HepG2 (cell line): ENCODE results near the gene MSRB2. TPM values are rescaled to one million over a fixed set of nuclear protein-coding genes. Genes with fewer than 3 reads are reported as not detected.

ENCODE experiments used
- ATAC-seq: fragments of 200-7000 bp; cut with Tn5 transposase; 3 replicates; pipeline ENCODE4 v1.9.1; 2020; ENCODE audit warnings: mild to moderate bottlenecking, moderate library complexity
- BruUV-seq: library from RNA; stranded (reverse); fragments of 400-500 nt; replicated peaks from 2 replicates; lab custom pipeline; 2021; lab: Mats Ljungman, UMichigan
- CTCF ChIA-PET: fragments of 300-600 bp; formaldehyde crosslinking; extraction: SDS; loops from one replicate; lab custom pipeline; 2021; ENCODE audit warnings: low total read pairs, inconsistent platforms, low intra/inter-chr PET ratio; lab: Yijun Ruan, JAX
- POLR2A ChIA-PET: fragments of 350-600 bp; sonication (Branson Sonifier 250); formaldehyde crosslinking; loops from one replicate; lab custom pipeline; 2020; ENCODE audit warnings: antibody characterized with exemption, inconsistent platforms; lab: Yijun Ruan, JAX
- DNase-seq: peaks from one replicate; pipeline ENCODE4 v3.0.0-alpha.2; 2015; ENCODE audit warnings: low spot score
- FAIRE-seq: peaks from 3 replicates; lab custom pipeline; 2011; peaks lifted over from hg19 to GRCh38; lab: Jason Lieb, UNC
- H2AFZ ChIP-seq: one replicate; pipeline ENCODE4 v1.6.1; 2011; ENCODE audit warnings: low read length, inconsistent platforms
- H3K27ac ChIP-seq: fragments of 300-600 bp; 3 replicates; pipeline ENCODE4 v1.8.0; 2011; ENCODE audit warnings: mixed run types, mild to moderate bottlenecking, mixed read lengths, low read length, inconsistent platforms; ENCODE audit not compliant: insufficient read depth; ENCODE audit errors: extremely low read length
- H3K27me3 ChIP-seq, 2 experiments: fragments of 200-600 bp in 1 of 2; 2 replicates in 1 of 2; 3 replicates in 1 of 2; pipeline versions ENCODE4 v1.6.0 to v1.8.0; 2011; ENCODE audit warnings: low read length in 2 of 2, mild to moderate bottlenecking in 2 of 2, moderate library complexity in 2 of 2, inconsistent platforms in 1 of 2; ENCODE audit not compliant: insufficient read depth in 2 of 2, control insufficient read depth in 1 of 2
- H3K36me3 ChIP-seq, 2 experiments: fragments of 200-600 bp in 1 of 2; replicated peaks in 1 of 2; 2 replicates in 1 of 2; 3 replicates in 1 of 2; pipeline versions ENCODE4 v1.5.1 to v1.8.0; 2011; ENCODE audit warnings: low read length in 2 of 2, inconsistent platforms in 1 of 2; ENCODE audit not compliant: insufficient read depth in 2 of 2, control insufficient read depth in 1 of 2
- H3K4me1 ChIP-seq: 2 replicates; pipeline ENCODE4 v1.5.1; 2012; ENCODE audit warnings: low read length, inconsistent platforms; ENCODE audit not compliant: insufficient read depth
- H3K4me2 ChIP-seq: 2 replicates; pipeline ENCODE4 v1.6.0; 2011; ENCODE audit warnings: low read depth, low read length, inconsistent platforms
- H3K4me3 ChIP-seq, 3 experiments: fragments of 200-600 bp in 1 of 3; sonication (generic), shearing (Covaris generic) in 1 of 3; replicated peaks in 1 of 3; 2 replicates each; pipeline ENCODE4 v1.5.1; 2011 to 2016; ENCODE audit warnings: low read length in 3 of 3, inconsistent platforms in 2 of 3, low read depth in 2 of 3, mild to moderate bottlenecking in 2 of 3, control low read depth in 1 of 3, mixed read lengths in 1 of 3; ENCODE audit not compliant: insufficient read depth in 1 of 3
- H3K79me2 ChIP-seq: one replicate; pipeline ENCODE4 v1.6.1; 2011; ENCODE audit warnings: low read length, inconsistent platforms; ENCODE audit not compliant: insufficient read depth
- H3K9ac ChIP-seq: 2 replicates; pipeline ENCODE4 v1.6.0; 2011; ENCODE audit warnings: mild to moderate bottlenecking, low read depth, low read length, inconsistent platforms; ENCODE audit not compliant: insufficient read depth
- H3K9me3 ChIP-seq: 2 replicates; pipeline ENCODE4 v1.5.1; 2012; ENCODE audit warnings: mild to moderate bottlenecking, low read length
- H4K20me1 ChIP-seq: 2 replicates; pipeline ENCODE4 v1.6.0; 2011; ENCODE audit warnings: inconsistent platforms, mild to moderate bottlenecking, low read length, moderate library complexity; ENCODE audit not compliant: insufficient read depth
- AGO2 ChIP-seq: fragments of 200-400 bp; formaldehyde crosslinking; optimal IDR thresholded peaks from 2 replicates; pipeline ENCODE3; 2017; ENCODE audit warnings: mild to moderate bottlenecking, low read depth, low read length, moderate library complexity
- ARID2 ChIP-seq: sonication (generic); formaldehyde crosslinking; IDR thresholded peaks from 2 replicates; pipeline ENCODE4 v1.8.1; 2022; ENCODE audit warnings: mild to moderate bottlenecking, missing genetic modification reagents, borderline replicate concordance
- ASH2L ChIP-seq: fragments of 300-600, 200-600 bp; sonication (generic); IDR thresholded peaks from 2 replicates; pipeline ENCODE4 v1.7.0; 2017; ENCODE audit warnings: low read depth, mild to moderate bottlenecking, moderate library complexity, mixed read lengths, low read length; ENCODE audit not compliant: insufficient read length
- FOXK1 ChIP-seq: sonication (generic); formaldehyde crosslinking; IDR thresholded peaks from 2 replicates; pipeline ENCODE4 v1.4.0; 2020; ENCODE audit warnings: low read depth, missing genetic modification reagents, borderline replicate concordance
- MED1 ChIP-seq: sonication (generic); formaldehyde crosslinking; IDR thresholded peaks from 2 replicates; pipeline ENCODE4 v1.4.0; 2020; ENCODE audit warnings: missing genetic modification reagents
- MYC ChIP-seq: sonication (generic); formaldehyde crosslinking; IDR thresholded peaks from 2 replicates; pipeline ENCODE4 v1.9.0; 2021; ENCODE audit warnings: missing genetic modification reagents, borderline replicate concordance
- ONECUT2 ChIP-seq: sonication (generic); formaldehyde crosslinking; IDR thresholded peaks from 2 replicates; pipeline ENCODE4 v1.4.0; 2020; ENCODE audit warnings: missing genetic modification reagents
- SOX6 ChIP-seq, 2 experiments: fragments of 450-650 bp in 1 of 2; sonication (generic) in 1 of 2; formaldehyde crosslinking in 1 of 2; IDR thresholded peaks; 2 replicates each; pipeline versions ENCODE4 v1.4.0 to v1.6.1; 2017 to 2020; ENCODE audit warnings: antibody characterized with exemption in 1 of 2, mild to moderate bottlenecking in 1 of 2, missing genetic modification reagents in 1 of 2
- ZKSCAN1 ChIP-seq: fragments of 150-350 bp; IDR thresholded peaks from 2 replicates; pipeline ENCODE4 v1.6.1; 2014; ENCODE audit warnings: low read length
- ZNF646 ChIP-seq: sonication (generic); formaldehyde crosslinking; IDR thresholded peaks from 2 replicates; pipeline ENCODE4 v1.9.0; 2021; ENCODE audit warnings: mild to moderate bottlenecking, missing genetic modification reagents
- ZNF687 ChIP-seq: sonication (generic); formaldehyde crosslinking; IDR thresholded peaks from 2 replicates; pipeline ENCODE4 v1.5.1; 2020; ENCODE audit warnings: mild to moderate bottlenecking, missing genetic modification reagents, moderate library complexity
- WGBS: methylation state at CpG from one replicate; pipeline ENCODE4 v1.1.6; 2017; ENCODE audit warnings: low lambda C conversion rate; 5-methylcytosine and 5-hydroxymethylcytosine counted together
- in situ Hi-C: cut with HindIII; loops from 2 replicates; pipeline ENCODE4 v1.10.0; 2017; ENCODE audit warnings: low pct_unique_long_range_greater_than_20kb; ENCODE audit not compliant: extremely low pct_ligation_motif_present
- intact Hi-C: fragments of 100-400 bp; cut with micrococcal nuclease; formaldehyde crosslinking; loops from one replicate; pipeline ENCODE4 v1.10.0; 2022; ENCODE audit not compliant: unreplicated experiment
- polyA plus RNA-seq, 8 experiments: library from polyadenylated mRNA; depleted of rRNA in 3 of 8; stranded (reverse) in 7 of 8; unstranded in 1 of 8; fragments of >200 nt; fragmentation: Illumina TruSeq in 4 of 8; extraction: Trizol in 4 of 8; gene quantifications; 2 replicates each; pipeline versions ENCODE4 v1.2.1 to v1.2.3, GENCODE V29; 2011 to 2016; ENCODE audit warnings: low read depth in 4 of 8, missing spikeins in 1 of 8, mixed read lengths in 1 of 8; ENCODE audit not compliant: insufficient read depth in 1 of 8
- total RNA-seq, 5 experiments: library from RNA; depleted of rRNA; stranded (reverse); fragments of >200 nt; fragmentation: Illumina TruSeq; extraction: Trizol; gene quantifications; 2 replicates each; pipeline ENCODE4 v1.2.3, GENCODE V29; 2016; ENCODE audit warnings: low read depth in 1 of 5

The MSRB2 gene
- total and polyA plus RNA-seq, 2 of the 13 experiments (the other 11 are each of a cell fraction or from before 2014, with no cell fraction given): 8.3 to 22.1 TPM

DNA sequence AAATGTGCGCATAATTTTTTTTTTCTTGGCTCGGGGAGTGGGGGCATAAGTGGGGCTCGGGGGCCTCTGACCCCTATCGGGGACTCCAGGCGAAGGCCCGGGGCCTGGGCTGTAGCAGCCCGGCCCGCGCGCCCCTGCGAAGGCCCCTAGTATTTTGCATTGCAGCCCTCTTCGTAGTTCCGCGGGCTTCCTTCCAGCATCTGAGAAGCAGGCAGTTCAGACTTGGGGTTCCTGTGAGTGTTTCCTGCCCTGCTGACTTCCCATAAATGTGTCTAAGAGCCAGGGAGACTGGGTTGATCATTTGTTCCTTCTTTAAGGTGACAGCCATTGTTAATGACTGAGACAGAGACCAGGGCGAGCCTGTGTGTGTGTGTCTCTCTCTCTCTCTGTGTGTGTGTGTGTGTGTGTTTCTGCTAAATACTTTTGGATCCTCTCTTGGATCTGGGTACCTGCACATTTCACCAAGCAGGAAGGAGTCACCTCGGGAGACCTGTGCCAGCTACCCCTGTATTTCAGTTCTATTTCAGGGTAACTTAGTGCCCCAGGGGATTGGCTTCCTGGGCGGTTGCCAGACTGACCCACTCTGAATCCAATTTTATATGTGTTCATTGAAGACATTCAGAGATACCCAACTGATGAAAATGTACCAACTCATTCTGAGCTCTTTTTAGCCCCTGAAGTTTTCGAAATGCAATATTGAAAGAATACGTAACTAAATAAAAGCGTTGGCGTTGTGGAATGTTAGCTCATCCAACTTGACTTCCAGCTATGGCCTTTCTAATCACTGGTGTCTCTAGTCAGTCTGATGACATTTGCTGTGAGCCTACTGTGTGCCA is 805 bp downstream of the MSRB2 start:
- Histone ChIP-seq H3K79me2 (peaks cover 9% of the 10 kb centered on the region), H4K20me1 (no peaks in the 10 kb centered on the region), H3K4me3 (peak overlapping the region; percentile 81 to 90 (median 81)), H3K27ac (peak overlapping the region; percentile 74), H2AFZ (no peak overlapping the region), H3K27me3 (no peaks in the 10 kb centered on the region), H3K4me1 (peaks cover 55% of the 10 kb centered on the region), H3K9ac (peak overlapping the region; percentile 91), H3K36me3 (no peaks in the 10 kb centered on the region), H3K9me3 (peaks cover 4% of the 10 kb centered on the region; the same call in 1 of the 2 replicates), H3K4me2 (peak overlapping the region; percentile 91)
- 24% methylated on average over 18 of the region's 21 CpGs for WGBS
- intact Hi-C loops (loop anchor here (5.0 kb wide), 1 partner anchor 61 kb away; no protein-coding TSS in a partner anchor), in situ Hi-C loops (no loop called here)
- FAIRE-seq (no peak), ATAC-seq (peak; percentile 53), DNase-seq (peak; percentile 6)
- BruUV-seq: no TSS peak
- POLR2A ChIA-PET: no interaction called here
- CTCF ChIA-PET: no interaction called here
- TF ChIP-seq ZNF687 (CRISPR knock-in tag): peak; percentile 36; the same call in 1 of the 2 replicates
- TF ChIP-seq AGO2: peak; percentile 69
- peak; percentile 68; the same call in 1 of the 2 replicates for TF ChIP-seq ZNF646 (CRISPR knock-in tag)
- TF ChIP-seq SOX6 (IDR thresholded peaks at IDR 0.05): no peak
- 0 out of 2 replicates have a peak, but pooled peaks have one; percentile 5 for TF ChIP-seq SOX6 (CRISPR knock-in tag; IDR thresholded peaks at IDR 0.05)
- 0 out of 2 replicates have a peak, but pooled peaks have one; percentile 17 for TF ChIP-seq MED1
- TF ChIP-seq MYC: no peak
- no peak for TF ChIP-seq ONECUT2
- TF ChIP-seq ARID2 (CRISPR knock-in tag): 0 out of 2 replicates have a peak, but pooled peaks have one; percentile 39
- peak; percentile 37 for TF ChIP-seq ASH2L
- TF ChIP-seq FOXK1: 0 out of 2 replicates have a peak, but pooled peaks have one; percentile 4
- peak; percentile 65; the same call in 1 of the 2 replicates for TF ChIP-seq ZKSCAN1
